IMR-90 (cell line): ENCODE data around the gene NAPG. TPM values are rescaled to one million over a fixed set of nuclear protein-coding genes. Genes with fewer than 3 reads are reported as not detected.

Source experiments
- ATAC-seq: fragments of 200-7000 bp; cut with Tn5 transposase; 2 replicates; pipeline ENCODE4 v1.9.1; 2020; ENCODE audit warnings: low read depth, mild to moderate bottlenecking, moderate library complexity
- BruUV-seq: library from RNA; stranded (reverse); fragments of 400-500 nt; replicated peaks from 2 replicates; lab custom pipeline; 2021; lab: Mats Ljungman, UMichigan
- CTCF ChIA-PET: fragments of 300-600 bp; formaldehyde crosslinking; extraction: SDS; loops from one replicate; lab custom pipeline; 2021; ENCODE audit warnings: antibody characterized with exemption; lab: Yijun Ruan, JAX
- POLR2A ChIA-PET: fragments of 300-600 bp; sonication (Branson Sonifier 250); formaldehyde crosslinking; loops from one replicate; lab custom pipeline; 2022; ENCODE audit warnings: antibody characterized with exemption; ENCODE audit not compliant: unreplicated experiment; lab: Charles Lee
- DNase-seq: peaks from one replicate; pipeline ENCODE4 v3.0.0; 2013
- H2AFZ ChIP-seq: replicated peaks from 2 replicates; pipeline ENCODE3; 2013; ENCODE audit warnings: low read length, mild to moderate bottlenecking; ENCODE audit not compliant: poor library complexity
- H2AK5ac ChIP-seq: 2 replicates; pipeline ENCODE4 v1.6.1; 2013; ENCODE audit warnings: low read depth, low read length, inconsistent platforms
- H2AK9ac ChIP-seq: replicated peaks from 2 replicates; pipeline ENCODE3; 2013; ENCODE audit warnings: mild to moderate bottlenecking, low read depth, low read length, moderate library complexity; ENCODE audit not compliant: poor library complexity
- H2BK120ac ChIP-seq: 2 replicates; pipeline ENCODE4 v1.6.1; 2013; ENCODE audit warnings: low read depth, low read length, inconsistent platforms
- H2BK15ac ChIP-seq: 3 replicates; pipeline ENCODE4 v1.6.1; 2013; ENCODE audit warnings: low read depth, low read length, inconsistent platforms
- H2BK20ac ChIP-seq: 2 replicates; pipeline ENCODE4 v1.6.1; 2013; ENCODE audit warnings: low read depth, mild to moderate bottlenecking, inconsistent platforms, low read length, moderate library complexity
- H2BK5ac ChIP-seq: 2 replicates; pipeline ENCODE4 v1.6.1; 2013; ENCODE audit warnings: mild to moderate bottlenecking, low read depth, low read length, inconsistent platforms; ENCODE audit not compliant: poor library complexity, severe bottlenecking
- H3K14ac ChIP-seq: replicated peaks from 2 replicates; pipeline ENCODE4 v1.6.1; 2013; ENCODE audit warnings: low read depth, low read length, inconsistent platforms
- H3K18ac ChIP-seq: 2 replicates; pipeline ENCODE4 v1.6.1; 2013; ENCODE audit warnings: low read depth, low read length, control low read depth
- H3K23ac ChIP-seq: 2 replicates; pipeline ENCODE4 v1.6.1; 2013; ENCODE audit warnings: low read depth, low read length, inconsistent platforms
- H3K27ac ChIP-seq: 2 replicates; pipeline ENCODE4 v1.5.1; 2013; ENCODE audit warnings: mild to moderate bottlenecking, control low read depth, low read length; ENCODE audit not compliant: insufficient read depth
- H3K27me3 ChIP-seq: 2 replicates; pipeline ENCODE4 v1.6.1; 2013; ENCODE audit warnings: low read length; ENCODE audit not compliant: control insufficient read depth, insufficient read depth
- H3K36me3 ChIP-seq: 2 replicates; pipeline ENCODE4 v1.6.1; 2013; ENCODE audit warnings: low read length, mixed read lengths; ENCODE audit not compliant: control insufficient read depth, insufficient read depth
- H3K4ac ChIP-seq: 2 replicates; pipeline ENCODE4 v1.6.1; 2013; ENCODE audit warnings: low read depth, low read length, inconsistent platforms
- H3K4me1 ChIP-seq: 2 replicates; pipeline ENCODE4 v1.6.1; 2013; ENCODE audit warnings: low read length, mixed read lengths; ENCODE audit not compliant: control insufficient read depth, insufficient read depth
- H3K4me2 ChIP-seq: 2 replicates; pipeline ENCODE4 v1.6.1; 2013; ENCODE audit warnings: low read depth, mild to moderate bottlenecking, control low read depth, low read length, moderate library complexity
- H3K4me3 ChIP-seq: 2 replicates; pipeline ENCODE4 v1.5.1; 2013; ENCODE audit warnings: low read depth, mild to moderate bottlenecking, control low read depth, low read length, moderate library complexity; ENCODE audit not compliant: insufficient read depth
- H3K56ac ChIP-seq: 2 replicates; pipeline ENCODE4 v1.6.1; 2013; ENCODE audit warnings: low read length, inconsistent platforms; ENCODE audit not compliant: insufficient read depth; ENCODE audit errors: extremely low read depth
- H3K79me1 ChIP-seq, 2 experiments: 2 replicates each; pipeline ENCODE4 v1.6.1; 2013; ENCODE audit warnings: low read length in 2 of 2, inconsistent platforms in 1 of 2, low read depth in 1 of 2
- H3K9ac ChIP-seq: 2 replicates; pipeline ENCODE4 v1.6.1; 2013; ENCODE audit warnings: low read depth, low read length, control low read depth
- H3K9me1 ChIP-seq: 2 replicates; pipeline ENCODE4 v1.6.1; 2013; ENCODE audit warnings: low read length, inconsistent platforms; ENCODE audit not compliant: insufficient read depth
- H3K9me3 ChIP-seq: 2 replicates; pipeline ENCODE4 v1.6.1; 2013; ENCODE audit warnings: low read length; ENCODE audit not compliant: control insufficient read depth, insufficient read depth
- H4K20me1 ChIP-seq: 2 replicates; pipeline ENCODE4 v1.6.1; 2013; ENCODE audit warnings: low read length, inconsistent platforms; ENCODE audit not compliant: insufficient read depth
- H4K5ac ChIP-seq: 2 replicates; pipeline ENCODE4 v1.6.1; 2013; ENCODE audit warnings: mild to moderate bottlenecking, low read depth, low read length, control low read depth
- H4K8ac ChIP-seq, 2 experiments: 2 replicates each; pipeline ENCODE4 v1.6.1; 2013; ENCODE audit warnings: low read depth in 2 of 2, low read length in 2 of 2, control low read depth in 1 of 2, inconsistent platforms in 1 of 2
- H4K91ac ChIP-seq: 2 replicates; pipeline ENCODE4 v1.6.1; 2013; ENCODE audit warnings: low read depth, low read length, inconsistent platforms; ENCODE audit not compliant: insufficient read depth
- CEBPB ChIP-seq: IDR thresholded peaks from 2 replicates; pipeline ENCODE4 v1.6.1; 2012; ENCODE audit warnings: low read depth, low read length, improper control_type of control experiment
- CHD1 ChIP-seq: IDR thresholded peaks from 2 replicates; pipeline ENCODE4 v1.6.1; 2012; ENCODE audit warnings: low read depth, low read length, improper control_type of control experiment
- FOS ChIP-seq: fragments of 150-350 bp; IDR thresholded peaks from 2 replicates; pipeline ENCODE4 v1.6.1; 2016; ENCODE audit warnings: low read depth, low read length
- MAFK ChIP-seq: IDR thresholded peaks from 2 replicates; pipeline ENCODE4 v1.6.1; 2012; ENCODE audit warnings: low read depth, low read length, improper control_type of control experiment
- MXI1 ChIP-seq: IDR thresholded peaks from 2 replicates; pipeline ENCODE4 v1.6.1; 2012; ENCODE audit warnings: low read depth, mild to moderate bottlenecking, low read length, moderate library complexity, borderline replicate concordance
- POLR2A ChIP-seq: IDR thresholded peaks from 2 replicates; pipeline ENCODE4 v1.6.1; 2012; ENCODE audit warnings: mild to moderate bottlenecking, low read depth, low read length
- SMC3 ChIP-seq: fragments of 150-350 bp; IDR thresholded peaks from 2 replicates; pipeline ENCODE4 v1.6.1; 2016; ENCODE audit warnings: low read depth, mild to moderate bottlenecking, antibody characterized with exemption, low read length, moderate library complexity
- USF2 ChIP-seq: fragments of 150-350 bp; IDR thresholded peaks from 2 replicates; pipeline ENCODE4 v1.6.1; 2017; ENCODE audit warnings: mild to moderate bottlenecking, antibody characterized with exemption, low read length, low read depth
- dilution Hi-C: fragments of 300-500 bp; cut with HindIII; formaldehyde crosslinking; loops from one replicate; pipeline ENCODE4 v1.14.3; 2018; ENCODE audit warnings: low sequenced_read_pairs; ENCODE audit not compliant: unreplicated experiment
- in situ Hi-C: fragments of 300-500 bp; cut with MboI; formaldehyde crosslinking; loops from 3 replicates; pipeline ENCODE4 v1.14.3; 2019; ENCODE audit warnings: low sequenced_read_pairs, inconsistent platforms, mixed read lengths
- intact Hi-C: fragments of 100-400 bp; cut with micrococcal nuclease; formaldehyde crosslinking; loops from 2 replicates; pipeline ENCODE4 v1.10.0; 2022
- polyA plus RNA-seq, 3 experiments: library from polyadenylated mRNA; depleted of rRNA; stranded (reverse); fragments of >200 nt; gene quantifications; 2 replicates each; pipeline ENCODE4 v1.2.3, GENCODE V29; 2012; ENCODE audit warnings: low replicate concordance in 1 of 3
- total RNA-seq: library from RNA; depleted of rRNA; stranded (reverse); fragments of >200 nt; gene quantifications from 2 replicates; pipeline ENCODE4 v1.2.3, GENCODE V29; 2012

Gene NAPG
- total and polyA plus RNA-seq, 2 of the 4 experiments (the other 2 are of a cell fraction): 13.0 to 32.8 TPM

DNA sequence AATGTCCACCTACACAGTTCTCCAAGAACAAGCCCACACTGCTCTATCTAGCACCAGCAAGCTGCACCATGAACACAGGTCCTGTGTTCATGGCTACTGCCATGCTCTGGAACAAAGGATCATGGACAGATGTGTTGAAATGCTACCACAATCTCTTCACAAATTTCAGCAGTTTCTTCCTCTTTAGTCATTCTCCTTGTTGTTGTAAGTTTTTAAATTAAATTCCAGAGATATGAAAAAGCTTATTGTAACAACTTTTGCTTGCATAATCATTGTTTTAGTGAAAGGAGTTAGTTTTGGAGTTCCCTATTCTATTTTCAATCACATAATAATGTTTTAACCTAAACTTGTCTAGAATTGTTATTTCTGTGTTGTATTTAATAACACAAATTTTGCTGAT is 17.2 kb upstream of the NAPG start:
- dilution Hi-C loops: loop anchor here (25.0 kb wide), 1 partner anchor 521 kb away; no protein-coding TSS in a partner anchor
- CTCF ChIA-PET: no interaction called here
- H3K9me1 ChIP-seq: no peaks in the 10 kb centered on the region
- no peak overlapping the region for H2BK20ac ChIP-seq
- H3K27me3 ChIP-seq: peaks cover 6% of the 10 kb centered on the region
- H2BK120ac ChIP-seq: no peak overlapping the region
- no TSS peak for BruUV-seq
- no peak overlapping the region for H2AK9ac ChIP-seq
- no peak overlapping the region for H4K5ac ChIP-seq
- H2BK5ac ChIP-seq: no peak overlapping the region
- no peak overlapping the region for H4K8ac ChIP-seq
- no peak for DNase-seq
- no peak overlapping the region for H3K18ac ChIP-seq
- H3K79me1 ChIP-seq: no peaks in the 10 kb centered on the region
- H3K23ac ChIP-seq: no peak overlapping the region
- H4K20me1 ChIP-seq: no peaks in the 10 kb centered on the region
- no peak overlapping the region for H3K14ac ChIP-seq
- no peaks in the 10 kb centered on the region for H3K4me1 ChIP-seq
- no peak overlapping the region for H3K4me2 ChIP-seq
- no peak overlapping the region for H2BK15ac ChIP-seq
- H4K91ac ChIP-seq: no peak overlapping the region
- no peak for ATAC-seq
- H3K27ac ChIP-seq: no peak overlapping the region
- no peak overlapping the region for H3K9ac ChIP-seq
- no peak for TF ChIP-seq USF2
- no peak for TF ChIP-seq MAFK
- no peak for TF ChIP-seq POLR2A
- TF ChIP-seq SMC3: no peak
- TF ChIP-seq CHD1: no peak
- TF ChIP-seq CEBPB: no peak
- TF ChIP-seq FOS: no peak
- TF ChIP-seq MXI1: no peak
- H2AK5ac ChIP-seq: no peak overlapping the region
- POLR2A ChIA-PET: no interaction called here
- H2AFZ ChIP-seq: no peak overlapping the region
- intact Hi-C loops: no loop called here
- no peak overlapping the region for H3K56ac ChIP-seq
- H3K36me3 ChIP-seq: no peaks in the 10 kb centered on the region
- H3K9me3 ChIP-seq: peaks cover 15% of the 10 kb centered on the region
- no peak overlapping the region for H3K4me3 ChIP-seq
- no peak overlapping the region for H3K4ac ChIP-seq
- in situ Hi-C loops: no loop called here
